H1 (cell line): Measurements from ENCODE around the gene MLF2. TPM values are rescaled to one million over a fixed set of nuclear protein-coding genes. Genes with fewer than 3 reads are reported as not detected.

ENCODE experiments used
- BRCA1 ChIP-seq: IDR thresholded peaks from 2 replicates; pipeline ENCODE4 v1.6.1; 2012; ENCODE audit warnings: low read depth, low read length, improper control_type of control experiment
- CTBP2 ChIP-seq: IDR thresholded peaks from 2 replicates; pipeline ENCODE4 v1.7.0; 2011; ENCODE audit warnings: borderline replicate concordance, mild to moderate bottlenecking, moderate library complexity, mixed read lengths, low read length; ENCODE audit not compliant: insufficient read depth, insufficient read length
- KDM5A ChIP-seq: fragments of 200-600 bp; IDR thresholded peaks from 2 replicates; pipeline ENCODE4 v1.7.1; 2012; ENCODE audit warnings: mild to moderate bottlenecking, low read length, inconsistent platforms, mixed read lengths
- RAD21 ChIP-seq, 2 experiments: IDR thresholded peaks in 1 of 2; conservative IDR thresholded peaks in 1 of 2; 2 replicates each; pipeline ENCODE4 v1.6.1; 2011; ENCODE audit warnings: low read depth in 2 of 2, low read length in 2 of 2, improper control_type of control experiment in 1 of 2, inconsistent platforms in 1 of 2, mild to moderate bottlenecking in 1 of 2, moderate library complexity in 1 of 2
- SAP30 ChIP-seq: fragments of 300-600 bp; sonication (generic); IDR thresholded peaks from 2 replicates; pipeline ENCODE4 v1.7.1; 2012; ENCODE audit warnings: low read length, moderate library complexity, mild to moderate bottlenecking, inconsistent platforms; ENCODE audit not compliant: insufficient read depth, insufficient replicate concordance
- SIN3A ChIP-seq, 2 experiments: IDR thresholded peaks in 1 of 2; conservative IDR thresholded peaks in 1 of 2; 2 replicates each; pipeline ENCODE4 v1.6.1; 2011 to 2012; ENCODE audit warnings: low read length in 2 of 2, improper control_type of control experiment in 1 of 2, low read depth in 1 of 2, mild to moderate bottlenecking in 1 of 2
- SP4 ChIP-seq: IDR thresholded peaks from 2 replicates; pipeline ENCODE4 v1.6.1; 2012; ENCODE audit warnings: low read length, inconsistent platforms
- SUZ12 ChIP-seq: fragments of 200-600 bp; sonication (generic); IDR thresholded peaks from 2 replicates; pipeline ENCODE4 v1.6.1; 2012; ENCODE audit warnings: mild to moderate bottlenecking, inconsistent platforms, low read length, moderate library complexity, mixed read lengths
- TAF1 ChIP-seq: IDR thresholded peaks from 2 replicates; pipeline ENCODE4 v1.6.1; 2011; ENCODE audit warnings: mild to moderate bottlenecking, low read depth, low read length
- ZNF274 ChIP-seq: IDR thresholded peaks from 2 replicates; pipeline ENCODE4 v1.7.0; 2012; ENCODE audit warnings: low read length, borderline replicate concordance; ENCODE audit errors: extremely low read depth
- polyA plus RNA-seq, 7 experiments: library from polyadenylated mRNA; depleted of rRNA in 3 of 7; stranded (reverse) in 5 of 7; unstranded in 2 of 7; fragments of >200 nt in 5 of 7; fragments of 200-250 nt in 2 of 7; gene quantifications; 1 replicate in 5 of 7; 2 replicates in 1 of 7; 4 replicates in 1 of 7; pipeline versions ENCODE4 v1.2.1 to v1.2.3, GENCODE V29; 2011 to 2013; ENCODE audit warnings: missing spikeins in 2 of 7, mixed read lengths in 2 of 7
- total RNA-seq: library from RNA; stranded (reverse); fragmentation: NEBNext Ultra II Directional; extraction: Animal tissue kit (Norgen Biotek cat#: 25700); gene quantifications from 2 replicates; pipeline ENCODE4 v1.2.1, GENCODE V29; 2021
- TF ChIP-seq, protein P1 (sequence below): IDR thresholded peaks from 2 replicates; pipeline ENCODE4 v1.6.1; 2011; ENCODE audit warnings: low read length, improper control_type of control experiment

Gene MLF2
- total and polyA plus RNA-seq, 2 of the 8 experiments (the other 6 are each of a cell fraction or from before 2014, with no cell fraction given): 229 to 401 TPM

DNA sequence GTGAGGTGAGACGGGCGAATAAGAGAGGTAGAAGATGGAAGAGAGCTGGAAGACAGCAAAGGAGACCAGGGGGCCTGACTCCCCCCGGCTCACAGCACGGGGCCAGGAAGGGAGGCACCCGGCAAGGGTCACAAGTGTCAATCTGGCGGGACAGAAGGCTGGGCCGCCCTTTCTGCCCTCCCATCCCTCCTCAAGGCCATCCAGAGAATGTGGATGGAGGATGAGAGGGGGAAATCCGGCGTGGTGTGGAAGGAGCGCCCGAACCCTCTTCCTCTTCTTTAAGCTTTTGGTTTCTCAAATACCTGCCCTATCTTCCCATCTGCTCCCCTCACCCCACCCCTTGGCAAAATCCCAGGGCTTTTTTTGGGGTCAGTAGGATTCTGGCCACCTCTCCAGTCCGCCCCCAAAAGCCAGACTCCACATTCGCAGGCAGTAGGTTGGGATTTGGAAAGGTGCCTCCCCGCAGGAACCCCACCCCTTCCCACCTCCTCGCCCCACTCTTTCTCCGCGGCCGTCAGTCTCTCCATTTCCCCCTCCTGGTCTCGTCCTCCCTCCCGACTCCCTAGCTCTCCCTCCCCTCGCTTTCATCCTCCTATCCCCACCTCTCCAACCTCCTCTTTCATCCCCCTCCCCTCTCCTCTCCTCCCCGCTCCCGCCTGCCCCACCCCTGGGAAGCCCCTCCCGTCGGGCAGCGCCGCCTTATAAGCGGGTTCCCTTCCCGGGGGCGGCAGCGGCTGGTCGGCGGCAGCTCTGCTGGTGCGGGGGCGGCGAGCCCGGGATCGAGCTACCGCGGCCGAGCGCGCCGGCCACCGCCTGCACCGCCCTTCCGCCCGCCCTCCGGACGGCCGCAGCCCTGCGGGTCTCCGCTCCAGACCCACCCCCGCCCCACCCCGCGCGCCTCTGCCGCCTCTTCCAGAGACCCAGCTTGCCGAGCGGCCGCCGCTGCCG, 13.0 kb upstream of the MLF2 start, which contains the start of gene PTMS (continued):
- TF ChIP-seq CTBP2 (no peak), KDM5A (no peak), RAD21 (IDR thresholded peaks at IDR 0.05 in 1 of 2, conservative IDR thresholded peaks at IDR 0.05 in 1 of 2; ENCODE audit: low read depth in 2 of 2, low read length in 2 of 2) (no peak; a peak in 1 of 4 replicates), BRCA1 (no peak), TAF1 (peak; percentile 73; the same call in 1 of the 2 replicates), SIN3A (conservative IDR thresholded peaks at IDR 0.05 in 1 of 2, IDR thresholded peaks at IDR 0.05 in 1 of 2; ENCODE audit: low read depth in 1 of 2, low read length in 2 of 2) (no peak; a peak in 1 of 4 replicates), SP4 (no peak), SUZ12 (no peak), ZNF274 (no peak), SAP30 (no peak)
- TF ChIP-seq, protein P1, sequence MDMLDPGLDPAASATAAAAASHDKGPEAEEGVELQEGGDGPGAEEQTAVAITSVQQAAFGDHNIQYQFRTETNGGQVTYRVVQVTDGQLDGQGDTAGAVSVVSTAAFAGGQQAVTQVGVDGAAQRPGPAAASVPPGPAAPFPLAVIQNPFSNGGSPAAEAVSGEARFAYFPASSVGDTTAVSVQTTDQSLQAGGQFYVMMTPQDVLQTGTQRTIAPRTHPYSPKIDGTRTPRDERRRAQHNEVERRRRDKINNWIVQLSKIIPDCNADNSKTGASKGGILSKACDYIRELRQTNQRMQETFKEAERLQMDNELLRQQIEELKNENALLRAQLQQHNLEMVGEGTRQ: no peak
